HUES6 (cell line): ENCODE results near the gene NFILZ.
"Not testable (repeated sequence)": the region's sequence is repeated elsewhere in the genome, so short reads cannot be mapped to it uniquely, and the experiment has no call there.

ENCODE experiments used
- H3K27ac ChIP-seq: 2 replicates; pipeline ENCODE4 v1.7.0; 2013; ENCODE audit warnings: low read depth, mild to moderate bottlenecking, low read length, inconsistent platforms
- H3K27me3 ChIP-seq: 2 replicates; pipeline ENCODE4 v1.6.1; 2013; ENCODE audit warnings: low read length; ENCODE audit not compliant: control insufficient read depth, insufficient read depth
- H3K36me3 ChIP-seq: 2 replicates; pipeline ENCODE4 v1.6.1; 2013; ENCODE audit warnings: low read length; ENCODE audit not compliant: control insufficient read depth, insufficient read depth
- H3K4me1 ChIP-seq: 2 replicates; pipeline ENCODE4 v1.6.1; 2013; ENCODE audit warnings: low read length; ENCODE audit not compliant: control insufficient read depth, insufficient read depth
- H3K4me3 ChIP-seq: 2 replicates; pipeline ENCODE4 v1.5.1; 2013; ENCODE audit warnings: low read depth, low read length
- H3K9ac ChIP-seq: one replicate; pipeline ENCODE4 v1.6.1; 2013; ENCODE audit warnings: mild to moderate bottlenecking, low read length
- H3K9me3 ChIP-seq: 2 replicates; pipeline ENCODE4 v1.6.1; 2013; ENCODE audit warnings: low read depth, low read length; ENCODE audit not compliant: control insufficient read depth, insufficient read depth

NFILZ gene

DNA sequence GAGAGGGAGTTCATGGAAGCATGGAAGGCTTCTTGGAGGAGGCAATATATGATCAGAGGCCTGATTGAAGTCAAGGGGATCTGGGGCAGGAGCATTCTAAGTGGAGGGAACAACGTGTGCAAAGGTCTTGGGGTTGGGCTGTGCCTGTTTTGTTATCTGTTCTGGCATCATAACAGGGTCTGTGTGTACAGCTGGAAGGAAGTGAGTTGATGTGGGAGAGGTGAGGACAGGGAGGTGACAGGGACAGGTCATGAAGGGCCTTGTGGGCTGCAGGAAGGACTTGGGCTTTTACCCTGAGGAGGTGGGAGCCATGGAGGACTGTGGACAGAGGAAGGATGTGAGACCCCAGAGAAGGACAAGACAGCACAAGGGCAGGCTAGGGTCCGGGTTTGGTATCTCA is 1.2 kb upstream of the NFILZ start:
- no peaks in the 10 kb centered on the region for H3K36me3 ChIP-seq
- H3K27me3 ChIP-seq: no peaks in the 10 kb centered on the region
- no peaks in the 10 kb centered on the region for H3K9me3 ChIP-seq
- H3K4me3 ChIP-seq: no peak overlapping the region
- H3K27ac ChIP-seq: no peak overlapping the region
- H3K4me1 ChIP-seq: peaks cover 22% of the 10 kb centered on the region
- H3K9ac ChIP-seq: no peak overlapping the region

DNA sequence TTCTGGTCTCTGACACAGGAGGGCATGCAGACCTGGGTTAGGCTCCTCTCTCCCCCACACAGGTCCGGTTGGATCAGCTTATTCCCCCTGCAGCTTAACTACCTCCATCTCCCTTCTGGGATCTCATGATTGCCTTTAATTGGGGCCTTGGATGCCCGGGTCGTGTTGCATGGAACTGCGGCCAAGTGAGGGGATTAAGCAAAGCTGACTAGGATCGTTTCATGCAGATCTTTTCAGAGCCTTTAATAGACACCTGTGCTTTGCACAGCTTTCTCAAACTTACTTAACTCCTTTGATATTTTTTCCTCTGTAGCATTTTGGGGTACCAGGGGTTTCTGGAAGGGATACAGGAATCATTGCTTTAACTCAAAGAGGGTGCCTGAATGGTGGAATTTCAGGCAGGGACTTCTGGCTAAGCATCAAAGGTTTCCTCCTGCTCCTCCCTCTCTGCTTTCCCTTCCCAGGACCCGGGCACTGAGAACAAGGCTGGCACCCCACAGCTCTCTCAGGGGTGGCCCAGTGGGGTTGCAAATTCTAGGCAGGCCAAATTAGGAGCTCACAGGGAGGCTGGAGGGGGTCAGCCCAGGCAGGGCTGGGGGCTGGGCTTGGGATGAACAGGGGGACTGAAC is 477 bp downstream of the NFILZ start:
- Histone ChIP-seq H3K27ac (no peak overlapping the region), H3K27me3 (no peaks in the 10 kb centered on the region), H3K9ac (no peak overlapping the region)

DNA sequence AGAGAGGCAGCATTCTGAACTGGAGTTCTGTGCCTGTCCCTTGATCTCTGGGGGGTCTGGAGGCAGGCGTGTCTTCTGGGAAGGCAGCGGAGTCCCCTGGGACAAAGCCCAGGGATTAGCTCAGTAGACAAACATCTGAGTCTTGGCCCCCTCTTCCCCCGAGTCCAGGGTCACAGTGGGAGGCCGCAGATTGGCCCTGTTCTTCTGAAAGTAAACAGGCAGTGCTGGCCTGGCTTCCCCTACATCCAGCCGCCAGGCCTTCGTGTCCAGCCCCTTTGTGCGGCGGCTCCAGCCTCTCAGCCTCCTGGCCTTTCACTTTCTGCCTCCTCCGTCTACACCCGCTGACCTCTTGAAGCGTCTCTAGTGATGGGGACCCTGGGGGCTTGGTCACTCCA is 989 bp downstream of the NFILZ start:
- H3K4me3 ChIP-seq: no peak overlapping the region
- H3K9me3 ChIP-seq: no peaks in the 10 kb centered on the region
- no peak overlapping the region for H3K9ac ChIP-seq
- H3K4me1 ChIP-seq: peaks cover 22% of the 10 kb centered on the region
- no peaks in the 10 kb centered on the region for H3K36me3 ChIP-seq
- H3K27ac ChIP-seq: no peak overlapping the region
- H3K27me3 ChIP-seq: no peaks in the 10 kb centered on the region

More for the DNA sequence above, 477 bp downstream of the NFILZ start:
- no peak overlapping the region for H3K4me3 ChIP-seq
- H3K9me3 ChIP-seq: no peaks in the 10 kb centered on the region
- H3K36me3 ChIP-seq: no peaks in the 10 kb centered on the region
- peaks cover 22% of the 10 kb centered on the region for H3K4me1 ChIP-seq

DNA sequence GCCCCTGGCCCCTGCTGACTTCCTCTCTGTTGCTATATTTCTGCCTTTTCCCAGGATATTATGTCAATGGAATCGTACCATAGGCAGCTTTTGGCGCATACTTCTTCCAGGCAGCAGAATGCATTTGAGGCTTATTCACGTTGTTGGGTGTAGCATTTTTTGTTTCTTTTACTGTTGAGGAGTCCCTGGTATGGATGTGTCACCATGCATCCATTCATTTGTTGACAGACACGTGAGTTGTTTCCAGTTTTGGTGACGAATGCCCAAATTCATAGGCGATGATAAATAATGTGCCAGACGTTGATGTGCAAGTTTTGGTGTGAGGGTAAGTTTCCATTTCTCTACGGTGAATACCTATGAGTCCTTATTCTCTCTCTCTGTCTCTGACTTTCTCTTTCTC is 5.0 kb downstream of the NFILZ start:
- no peak overlapping the region for H3K4me3 ChIP-seq
- H3K36me3 ChIP-seq: no peaks in the 10 kb centered on the region
- H3K9ac ChIP-seq: no peak overlapping the region
- H3K4me1 ChIP-seq: peaks cover 26% of the 10 kb centered on the region
- H3K27ac ChIP-seq: no peak overlapping the region
- peaks cover 2% of the 10 kb centered on the region; the same call in 1 of the 2 replicates for H3K27me3 ChIP-seq
- no peaks in the 10 kb centered on the region for H3K9me3 ChIP-seq

DNA sequence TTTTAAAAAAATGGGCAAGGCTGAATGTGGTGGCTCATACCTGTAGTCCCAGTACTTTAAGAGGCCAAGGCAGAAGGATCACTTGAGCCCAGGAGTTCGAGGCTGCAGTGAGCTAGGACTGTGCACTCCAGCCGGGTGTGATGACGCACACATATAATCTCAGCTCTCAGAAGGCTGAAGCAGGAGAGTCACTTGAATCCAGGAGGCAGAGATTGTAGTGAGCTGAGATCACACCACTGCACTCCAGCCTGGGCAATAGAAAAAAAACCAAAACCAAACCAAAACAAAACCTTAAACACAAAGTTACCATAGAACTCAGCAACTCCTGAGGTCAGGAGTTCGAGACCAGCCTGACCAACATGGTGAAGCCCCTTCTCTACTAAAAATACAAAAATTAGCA is 6.6 kb downstream of the NFILZ start:
- not testable (repeated sequence) for H3K4me1 ChIP-seq, H3K9ac ChIP-seq, H3K27me3 ChIP-seq, H3K36me3 ChIP-seq, H3K9me3 ChIP-seq, H3K27ac ChIP-seq, H3K4me3 ChIP-seq

DNA sequence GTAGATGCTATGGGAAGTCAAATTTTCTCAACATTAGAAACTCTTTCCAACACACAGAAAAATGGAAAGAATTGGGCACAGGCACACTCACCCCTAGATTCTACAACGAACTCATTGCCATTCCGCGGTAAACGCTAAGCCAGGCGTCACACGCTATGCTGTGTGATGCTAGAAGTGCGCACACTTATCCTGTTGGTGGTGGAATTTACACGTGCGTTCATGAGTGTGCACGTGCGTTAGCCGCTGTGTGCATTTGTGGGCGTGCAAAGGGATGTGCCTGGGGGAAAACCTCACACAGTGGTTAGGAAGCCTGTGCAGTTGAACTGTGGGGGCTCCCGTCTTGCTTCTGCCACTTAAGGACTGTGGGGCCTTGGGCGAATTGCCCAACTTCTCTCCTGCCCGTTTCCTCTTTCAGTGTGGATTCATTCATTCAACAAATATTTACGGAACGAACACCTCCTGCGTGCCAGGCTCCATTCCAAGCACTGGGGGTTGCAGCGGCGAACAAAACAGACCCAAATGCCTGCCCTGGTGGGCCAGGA is 7.7 kb downstream of the NFILZ start:
- H3K27ac ChIP-seq: no peak overlapping the region
- H3K4me3 ChIP-seq: no peak overlapping the region
- H3K9me3 ChIP-seq: peaks cover 6% of the 10 kb centered on the region
- H3K4me1 ChIP-seq: peaks cover 9% of the 10 kb centered on the region
- H3K9ac ChIP-seq: no peak overlapping the region
- H3K27me3 ChIP-seq: peaks cover 2% of the 10 kb centered on the region; the same call in 1 of the 2 replicates
- H3K36me3 ChIP-seq: no peaks in the 10 kb centered on the region

DNA sequence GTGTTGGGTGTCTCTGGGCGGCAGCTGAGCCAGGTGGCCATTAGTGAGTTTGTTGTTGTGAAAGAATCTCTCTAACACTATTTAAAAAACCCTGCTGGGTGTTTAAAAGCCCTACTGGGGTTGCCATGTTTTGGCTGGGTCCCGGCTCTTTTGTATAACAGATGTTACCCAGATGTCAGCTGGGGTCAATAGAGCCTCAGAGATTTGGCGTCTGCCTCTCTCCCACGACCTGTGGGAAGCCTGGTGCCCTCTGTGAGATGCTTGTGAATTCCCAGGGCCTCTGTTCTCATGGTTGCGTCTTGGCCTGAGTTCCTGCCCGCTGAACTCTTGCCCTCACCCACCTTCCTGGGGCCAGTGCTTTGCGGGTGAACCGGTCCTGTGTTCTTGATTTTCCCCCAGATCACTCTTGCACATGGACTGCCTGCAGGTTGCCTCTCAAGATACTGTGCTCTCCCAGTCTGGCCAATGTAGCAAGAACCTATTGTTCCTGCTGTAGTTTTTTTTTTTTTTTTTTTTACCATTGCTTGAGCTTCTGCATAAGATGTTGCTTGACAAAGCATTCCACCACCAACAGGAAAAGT is 9.5 kb downstream of the NFILZ start:
- Histone ChIP-seq H3K9ac (no peak overlapping the region), H3K4me1 (peaks cover 5% of the 10 kb centered on the region), H3K4me3 (no peak overlapping the region), H3K27me3 (peaks cover 2% of the 10 kb centered on the region; the same call in 1 of the 2 replicates), H3K9me3 (peaks cover 6% of the 10 kb centered on the region), H3K27ac (no peak overlapping the region), H3K36me3 (no peaks in the 10 kb centered on the region)

DNA sequence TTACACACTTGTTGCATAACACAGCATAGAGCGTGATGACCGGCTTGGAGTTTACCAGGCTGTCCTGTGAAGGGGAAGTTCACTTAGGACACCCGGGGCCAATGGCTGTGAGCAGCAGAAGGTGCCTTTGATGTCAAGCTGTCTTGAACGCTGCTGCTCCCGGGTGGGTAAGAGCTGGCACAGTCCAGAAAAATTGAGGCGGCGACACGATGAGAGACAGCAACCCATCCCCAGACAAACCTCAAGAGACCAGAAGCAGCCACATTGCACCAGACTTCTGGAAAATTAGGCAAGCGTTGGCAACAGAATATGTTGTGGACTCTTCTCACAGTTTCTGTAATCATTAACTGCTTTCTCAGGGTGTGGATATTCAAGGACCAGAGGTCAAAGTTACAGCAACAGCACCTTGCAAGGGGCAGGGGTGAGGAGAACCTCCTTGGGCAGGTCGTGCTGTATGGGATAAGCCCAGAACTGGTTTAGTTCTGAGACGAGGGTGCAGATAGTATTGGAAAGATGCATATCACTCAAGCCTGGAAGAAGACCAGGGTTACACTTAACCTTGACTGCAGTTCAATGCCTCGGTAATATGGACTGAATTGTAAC is 10.1 kb downstream of the NFILZ start:
- Histone ChIP-seq H3K27ac (no peak overlapping the region), H3K4me1 (peaks cover 5% of the 10 kb centered on the region), H3K9me3 (peaks cover 6% of the 10 kb centered on the region), H3K36me3 (no peaks in the 10 kb centered on the region), H3K27me3 (peaks cover 2% of the 10 kb centered on the region; the same call in 1 of the 2 replicates), H3K9ac (no peak overlapping the region), H3K4me3 (no peak overlapping the region)

DNA sequence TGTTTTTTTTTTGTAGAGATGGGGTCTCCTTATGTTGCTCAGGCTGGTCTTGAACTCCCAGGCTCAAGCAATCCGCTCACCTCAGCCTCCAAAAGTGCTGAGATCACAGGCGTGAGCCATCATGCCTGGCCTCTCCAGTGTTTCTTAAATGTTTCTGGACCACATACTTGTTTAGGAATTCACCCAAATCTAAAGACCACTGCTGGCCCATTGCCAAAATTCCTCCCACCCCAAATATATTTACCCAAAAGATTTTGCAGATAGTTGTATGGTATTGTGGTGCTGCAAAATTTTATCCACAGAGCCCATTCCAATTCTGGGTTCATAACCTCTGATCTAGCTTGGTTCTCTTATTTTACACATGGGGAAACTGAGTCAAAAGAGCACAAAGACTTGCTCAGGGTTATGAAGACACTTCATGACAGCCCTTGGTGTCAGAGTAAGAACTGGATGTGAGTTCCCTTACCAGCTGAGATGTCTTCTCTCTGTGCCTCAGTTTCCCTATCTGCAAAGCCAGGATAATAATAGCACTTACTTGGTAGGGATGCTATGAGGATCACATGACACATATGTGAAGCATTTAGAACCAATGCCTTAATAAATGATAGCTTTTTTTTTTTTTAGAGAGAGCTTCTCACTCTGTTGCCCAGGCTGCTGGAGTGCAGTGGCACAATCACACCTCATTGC is 10.9 kb downstream of the NFILZ start:
- Histone ChIP-seq H3K27me3 (peaks cover 2% of the 10 kb centered on the region; the same call in 1 of the 2 replicates), H3K27ac (no peak overlapping the region), H3K36me3 (no peaks in the 10 kb centered on the region), H3K4me1 (peaks cover 5% of the 10 kb centered on the region), H3K9me3 (peaks cover 6% of the 10 kb centered on the region), H3K9ac (no peak overlapping the region), H3K4me3 (no peak overlapping the region)

DNA sequence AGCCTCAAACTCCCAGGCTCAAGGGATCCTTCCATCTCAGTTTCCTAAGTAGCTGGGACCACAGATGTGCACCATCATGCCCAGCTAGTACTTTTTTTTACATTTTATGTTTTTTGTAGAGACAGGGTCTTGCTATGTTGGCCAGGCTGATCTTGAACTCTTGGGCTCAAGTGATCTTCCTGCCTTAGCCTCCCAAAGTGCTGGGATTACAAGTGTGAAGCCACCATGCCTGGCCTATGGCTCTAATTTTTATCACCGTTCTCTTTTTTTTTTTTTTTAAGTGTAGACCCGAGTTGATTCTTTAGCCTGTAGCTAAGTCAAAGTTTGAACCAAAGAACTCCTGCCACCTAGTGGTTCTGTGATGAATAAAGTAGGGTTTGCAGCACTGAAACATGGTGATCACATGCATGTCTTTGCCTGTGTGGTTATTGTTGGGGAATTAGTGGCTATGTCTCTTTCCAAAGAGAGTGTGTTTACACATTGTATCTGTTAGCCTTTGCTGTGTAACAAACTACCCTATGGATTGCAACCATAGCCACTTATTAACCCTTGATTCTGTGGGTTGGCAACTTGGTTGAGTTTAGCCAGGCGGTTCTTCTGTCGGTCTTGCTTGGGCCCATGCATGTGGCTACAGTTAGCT is 11.6 kb downstream of the NFILZ start:
- Histone ChIP-seq H3K27me3 (peaks cover 2% of the 10 kb centered on the region; the same call in 1 of the 2 replicates), H3K4me1 (peaks cover 5% of the 10 kb centered on the region), H3K36me3 (no peaks in the 10 kb centered on the region), H3K9ac (no peak overlapping the region), H3K4me3 (no peak overlapping the region), H3K9me3 (peaks cover 6% of the 10 kb centered on the region), H3K27ac (no peak overlapping the region)
